Ovary (tissue), 9 donors: ENCODE results near the gene SERPINF2. TPM values are rescaled to one million over a fixed set of nuclear protein-coding genes. Genes with fewer than 3 reads are reported as not detected.
"Not testable (repeated sequence)": the region's sequence is repeated elsewhere in the genome, so short reads cannot be mapped to it uniquely, and the experiment has no call there.

Experiments used
- DNase-seq, 5 donors: peaks; one replicate each; pipeline ENCODE4 v3.0.0-alpha.2; 2019 to 2020
- H3K27ac ChIP-seq, 2 donors: fragments of 200-600 bp; one replicate each; pipeline versions ENCODE4 v1.5.1 to v1.8.0; 2019 to 2022
- H3K27me3 ChIP-seq: fragments of 200-600 bp; one replicate; pipeline ENCODE4 v1.8.0; 2022
- H3K36me3 ChIP-seq: fragments of 200-600 bp; sonication (generic); one replicate; pipeline ENCODE4 v1.5.1; 2019
- H3K4me1 ChIP-seq: one replicate; pipeline ENCODE4 v1.8.1; 2013; ENCODE audit warnings: mild to moderate bottlenecking, moderate library complexity; ENCODE audit not compliant: insufficient read depth
- H3K4me3 ChIP-seq: fragments of 200-600 bp; sonication (generic); one replicate; pipeline ENCODE4 v1.5.1; 2017
- H3K9me3 ChIP-seq, 2 donors: fragments of 200-600 bp in 1 of 2; sonication (generic) in 1 of 2; one replicate each; pipeline versions ENCODE4 v1.5.1 to v1.8.1; 2013 to 2019; ENCODE audit warnings: mild to moderate bottlenecking in 1 of 2, moderate library complexity in 1 of 2
- EP300 ChIP-seq: sonication (generic); formaldehyde crosslinking; IDR thresholded peaks from one replicate; pipeline ENCODE4 v1.6.1; 2017; ENCODE audit warnings: antibody characterized with exemption
- POLR2A ChIP-seq: fragments of 450-650 bp; IDR thresholded peaks from one replicate; pipeline ENCODE4 v1.6.1; 2017; ENCODE audit warnings: antibody characterized with exemption, mild to moderate bottlenecking, moderate library complexity
- WGBS, 3 donors: extraction: QIAGEN DNeasy Blood & Tissue Kit in 1 of 3; methylation state at CpG; one replicate each; pipeline versions ENCODE4 v1.1.5 to v1.1.7; 2013 to 2017; 5-methylcytosine and 5-hydroxymethylcytosine counted together
- intact Hi-C, 4 donors: fragments of 100-400 bp; cut with DNase I; formaldehyde crosslinking; loops; one replicate each; pipeline versions ENCODE4 v1.11.0 to v1.15.1; 2022 to 2023
- polyA plus RNA-seq, 2 donors: library from polyadenylated mRNA; stranded (reverse); fragments of 200-250 nt in 1 of 2; fragments of 350-450 nt in 1 of 2; fragmentation: Illumina TruSeq in 1 of 2; extraction: RNeasy Lipid Tissue Mini Kit (QIAGEN cat#74804) in 1 of 2; gene quantifications; one replicate each; pipeline ENCODE4 v1.2.3, GENCODE V29; 2013 to 2014
- total RNA-seq, 7 donors: library from RNA; depleted of rRNA in 2 of 7; stranded (reverse); fragments of >200 nt in 2 of 7; fragmentation: NEBNext Ultra II Directional in 3 of 7; extraction: Animal tissue kit (Norgen Biotek cat#: 25700) in 3 of 7; gene quantifications; one replicate each; pipeline versions ENCODE4 v1.1.0 to v1.2.4, GENCODE V29; 2016 to 2023
- TF ChIP-seq, protein P1 (sequence below), 3 donors: fragments of 450-650 bp in 2 of 3; fragments of 200-600 bp in 1 of 3; IDR thresholded peaks; one replicate each; pipeline versions ENCODE4 v1.5.1 to v1.8.0; 2016 to 2022; ENCODE audit warnings: antibody characterized with exemption in 3 of 3, mild to moderate bottlenecking in 1 of 3
- donor health status: DM: no; HTN: no; CAD: no; lungs with moderate emphysema.
- donor health status: DM: no; HTN: no; CAD: no.
- donor health status: Bipolar disorder and iron deficiency.
- donor health status: DM: yes; HTN: yes; CAD: no.
- donor health status: DM: no; HTN: no; CAD: no.
- donor health status: DM: yes; HTN: yes; CAD: no.

Gene SERPINF2
- total and polyA plus RNA-seq, 9 donors: 1.7 to 45.2 (median 4.5) TPM

DNA sequence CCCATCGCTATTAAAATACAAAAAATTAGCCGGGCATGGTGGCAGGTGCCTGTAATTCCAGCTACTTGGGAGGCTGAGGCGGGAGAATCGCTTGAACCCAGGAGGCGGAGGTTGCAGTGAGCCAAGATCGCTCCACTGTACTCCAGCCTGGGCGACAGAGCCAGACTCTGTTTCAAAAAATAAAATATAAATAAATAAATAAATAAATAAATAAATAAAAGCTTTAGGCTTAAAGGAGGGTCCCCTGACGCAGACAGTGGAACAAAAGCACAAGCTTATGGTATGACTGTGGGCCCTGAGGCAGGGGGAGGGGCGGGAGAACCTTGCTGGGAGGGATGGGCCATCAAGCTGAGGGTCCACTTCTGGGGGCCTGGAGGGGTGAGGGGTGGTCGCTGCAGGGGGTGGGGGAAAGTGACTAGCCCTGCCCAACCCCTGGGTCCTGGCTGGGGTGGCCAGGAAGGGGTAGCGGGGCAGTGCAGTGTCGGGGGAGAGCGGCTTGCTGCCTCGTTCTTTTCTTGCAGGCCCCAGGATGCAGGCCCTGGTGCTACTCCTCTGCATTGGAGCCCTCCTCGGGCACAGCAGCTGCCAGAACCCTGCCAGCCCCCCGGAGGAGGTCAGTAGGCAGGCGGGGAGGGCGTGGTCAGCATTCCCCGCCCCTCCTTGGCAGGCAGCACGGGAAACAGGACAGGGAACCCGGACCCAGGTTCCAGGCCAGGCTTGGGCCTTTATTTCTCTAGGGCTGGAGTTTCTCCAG lies 23.9 kb downstream of the SERPINF2 start:
- intact Hi-C loops: no loop called here
- TF ChIP-seq, protein P1, sequence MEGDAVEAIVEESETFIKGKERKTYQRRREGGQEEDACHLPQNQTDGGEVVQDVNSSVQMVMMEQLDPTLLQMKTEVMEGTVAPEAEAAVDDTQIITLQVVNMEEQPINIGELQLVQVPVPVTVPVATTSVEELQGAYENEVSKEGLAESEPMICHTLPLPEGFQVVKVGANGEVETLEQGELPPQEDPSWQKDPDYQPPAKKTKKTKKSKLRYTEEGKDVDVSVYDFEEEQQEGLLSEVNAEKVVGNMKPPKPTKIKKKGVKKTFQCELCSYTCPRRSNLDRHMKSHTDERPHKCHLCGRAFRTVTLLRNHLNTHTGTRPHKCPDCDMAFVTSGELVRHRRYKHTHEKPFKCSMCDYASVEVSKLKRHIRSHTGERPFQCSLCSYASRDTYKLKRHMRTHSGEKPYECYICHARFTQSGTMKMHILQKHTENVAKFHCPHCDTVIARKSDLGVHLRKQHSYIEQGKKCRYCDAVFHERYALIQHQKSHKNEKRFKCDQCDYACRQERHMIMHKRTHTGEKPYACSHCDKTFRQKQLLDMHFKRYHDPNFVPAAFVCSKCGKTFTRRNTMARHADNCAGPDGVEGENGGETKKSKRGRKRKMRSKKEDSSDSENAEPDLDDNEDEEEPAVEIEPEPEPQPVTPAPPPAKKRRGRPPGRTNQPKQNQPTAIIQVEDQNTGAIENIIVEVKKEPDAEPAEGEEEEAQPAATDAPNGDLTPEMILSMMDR (IDR thresholded peaks at IDR 0.05): no peak
- TF ChIP-seq EP300: no peak
- no peak for TF ChIP-seq POLR2A
- 64 to 72% (median 66%) methylated on average over 21 of the region's 21 CpGs for WGBS, 3 donors
- Histone ChIP-seq H3K36me3 (no peaks in the 10 kb centered on the region), H3K9me3 (no peaks in the 10 kb centered on the region), H3K4me3 (no peak overlapping the region), H3K27me3 (no peaks in the 10 kb centered on the region), H3K4me1 (peaks cover 13% of the 10 kb centered on the region), H3K27ac (peak overlapping the region in 1 of 2 donors; percentile 39)
- DNase-seq: peak in 1 of 5 donors; percentile 54

DNA sequence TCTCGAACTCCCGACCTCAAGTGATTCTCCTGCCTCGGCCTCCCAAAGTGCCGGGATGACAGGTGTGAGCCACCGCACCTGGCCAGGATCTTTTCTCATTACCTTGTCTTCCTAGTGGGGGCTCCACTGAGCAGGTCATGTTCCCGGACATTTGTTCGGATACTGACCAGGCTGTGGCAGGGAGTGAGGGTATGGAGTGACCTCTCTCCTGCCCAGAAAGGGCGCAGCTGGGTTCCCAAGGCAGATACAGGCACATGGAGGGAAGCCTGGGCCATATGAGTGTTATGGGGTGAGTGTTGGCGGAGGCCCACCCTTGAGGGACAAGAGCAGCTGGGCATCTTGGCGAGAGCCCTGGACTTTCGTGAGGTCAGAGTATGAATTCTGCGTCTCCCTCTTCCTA lies 24.7 kb downstream of the SERPINF2 start:
- no peaks in the 10 kb centered on the region for H3K36me3 ChIP-seq
- no peak overlapping the region for H3K27ac ChIP-seq
- intact Hi-C loops: no loop called here
- DNase-seq: no peak
- TF ChIP-seq POLR2A: no peak
- TF ChIP-seq, protein P1 (IDR thresholded peaks at IDR 0.05): no peak
- no peak for TF ChIP-seq EP300
- H3K4me1 ChIP-seq: peaks cover 13% of the 10 kb centered on the region
- no peak overlapping the region for H3K4me3 ChIP-seq
- H3K9me3 ChIP-seq: no peaks in the 10 kb centered on the region
- WGBS, 3 donors: 83 to 89% (median 86%) methylated on average over 12 of the region's 12 CpGs
- no peaks in the 10 kb centered on the region for H3K27me3 ChIP-seq

DNA sequence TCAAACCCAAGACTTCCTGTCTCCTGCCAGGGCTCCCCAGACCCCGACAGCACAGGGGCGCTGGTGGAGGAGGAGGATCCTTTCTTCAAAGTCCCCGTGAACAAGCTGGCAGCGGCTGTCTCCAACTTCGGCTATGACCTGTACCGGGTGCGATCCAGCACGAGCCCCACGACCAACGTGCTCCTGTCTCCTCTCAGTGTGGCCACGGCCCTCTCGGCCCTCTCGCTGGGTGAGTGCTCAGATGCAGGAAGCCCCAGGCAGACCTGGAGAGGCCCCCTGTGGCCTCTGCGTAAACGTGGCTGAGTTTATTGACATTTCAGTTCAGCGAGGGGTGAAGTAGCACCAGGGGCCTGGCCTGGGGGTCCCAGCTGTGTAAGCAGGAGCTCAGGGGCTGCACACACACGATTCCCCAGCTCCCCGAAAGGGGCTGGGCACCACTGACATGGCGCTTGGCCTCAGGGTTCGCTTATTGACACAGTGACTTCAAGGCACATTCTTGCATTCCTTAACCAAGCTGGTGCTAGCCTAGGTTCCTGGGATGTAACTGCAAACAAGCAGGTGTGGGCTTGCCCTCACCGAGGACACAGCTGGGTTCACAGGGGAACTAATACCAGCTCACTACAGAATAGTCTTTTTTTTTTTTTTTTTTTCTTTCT lies 27.3 kb downstream of the SERPINF2 start:
- 70 to 82% (median 70%) methylated on average over 20 to 21 of the region's 21 CpGs for WGBS, 3 donors
- no peaks in the 10 kb centered on the region for H3K9me3 ChIP-seq
- no peak for TF ChIP-seq EP300
- TF ChIP-seq POLR2A: no peak
- TF ChIP-seq, protein P1 (IDR thresholded peaks at IDR 0.05): no peak
- DNase-seq: no peak
- H3K27me3 ChIP-seq: no peaks in the 10 kb centered on the region
- H3K4me3 ChIP-seq: no peak overlapping the region
- intact Hi-C loops: no loop called here
- no peak overlapping the region for H3K27ac ChIP-seq
- no peaks in the 10 kb centered on the region for H3K36me3 ChIP-seq
- peaks cover 8% of the 10 kb centered on the region for H3K4me1 ChIP-seq

DNA sequence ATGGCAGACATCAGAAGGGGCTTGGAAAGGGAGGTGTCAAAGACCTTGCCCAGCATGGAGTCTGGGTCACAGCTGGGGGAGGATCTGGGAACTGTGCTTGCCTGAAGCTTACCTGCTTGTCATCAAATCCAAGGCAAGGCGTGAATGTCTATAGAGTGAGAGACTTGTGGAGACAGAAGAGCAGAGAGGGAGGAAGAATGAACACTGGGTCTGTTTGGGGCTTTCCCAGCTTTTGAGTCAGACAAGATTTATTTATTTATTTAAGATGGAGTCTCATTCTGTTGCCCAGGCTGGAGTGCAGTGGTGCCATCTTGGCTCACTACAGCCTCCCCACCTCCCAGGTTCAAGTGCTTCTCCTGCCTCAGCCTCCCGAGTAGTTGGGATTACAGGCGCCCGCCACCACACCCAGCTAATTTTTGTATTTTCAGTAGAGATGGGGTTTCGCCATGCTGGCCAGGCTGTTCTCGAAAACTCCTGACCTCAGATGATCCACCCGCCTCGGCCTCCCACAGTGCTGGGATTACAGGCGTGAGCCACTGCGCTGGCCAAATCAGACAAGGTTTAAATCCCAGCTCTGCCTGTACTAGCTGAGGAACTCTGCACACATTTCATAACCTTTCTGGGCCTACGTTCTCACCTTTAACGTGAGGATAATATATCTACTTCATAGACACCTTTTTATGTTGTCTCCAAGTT lies 30.5 kb downstream of the SERPINF2 start:
- H3K9me3 ChIP-seq, H3K36me3 ChIP-seq, H3K27me3 ChIP-seq, H3K4me1 ChIP-seq, H3K4me3 ChIP-seq, intact Hi-C loops: not testable (repeated sequence)
- 51 to 58% (median 51%) methylated on average over 12 of the region's 12 CpGs for WGBS, 3 donors
- peak overlapping the region; percentile 28 to 48 for H3K27ac ChIP-seq
- peak in 3 of 5 donors; percentile 54 to 75 (median 62) for DNase-seq
